HG02759 (cell line): ENCODE measurements around the gene ISG15.

Experiments used
- ATAC-seq: cut with Tn5 transposase; IDR thresholded peaks from one replicate; pipeline ENCODE4 v1.9.1; 2021; ENCODE audit warnings: mild to moderate bottlenecking, moderate library complexity; ENCODE audit not compliant: unreplicated experiment

The ISG15 gene

DNA sequence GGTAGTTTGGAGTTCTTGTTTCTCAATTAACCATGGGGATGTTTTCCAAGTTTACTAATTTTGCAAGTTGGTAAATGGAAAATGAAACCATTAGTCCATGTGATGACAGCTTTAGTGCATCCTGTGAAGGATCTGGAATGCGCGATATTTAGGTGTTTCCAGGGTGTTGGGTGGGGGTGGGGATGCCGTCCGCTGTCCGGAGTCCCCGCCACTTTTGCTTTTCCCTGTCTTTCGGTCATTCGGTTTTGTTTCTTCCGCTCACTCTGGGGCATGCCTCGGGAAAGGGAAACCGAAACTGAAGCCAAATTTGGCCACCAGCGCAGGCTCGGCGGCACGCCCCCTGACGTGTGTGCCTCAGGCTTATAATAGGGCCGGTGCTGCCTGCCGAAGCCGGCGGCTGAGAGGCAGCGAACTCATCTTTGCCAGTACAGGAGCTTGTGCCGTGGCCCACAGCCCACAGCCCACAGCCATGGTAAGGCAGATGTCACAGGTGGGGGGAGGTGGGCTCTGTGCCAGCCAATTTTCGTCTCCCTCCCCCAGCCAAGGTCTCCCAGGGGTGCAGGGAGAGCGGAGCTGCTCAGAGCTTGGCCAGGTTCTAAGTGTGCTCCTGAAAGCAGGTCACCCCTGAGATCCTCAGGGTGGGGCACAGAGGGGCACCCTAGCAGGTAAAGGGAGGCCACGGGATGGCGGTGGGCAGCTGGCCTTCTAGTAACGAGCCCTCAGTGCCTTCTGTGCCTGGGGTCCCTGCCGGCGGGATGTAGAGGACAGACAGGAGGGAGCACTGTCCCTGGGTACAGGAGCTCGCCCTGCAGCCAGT lies at the start of gene ISG15:
Gene ISG15 (plus strand): TSS at position 393 of the 817 bp plus-strand sequence. CDS start 77 bp downstream, at position 470.
- peak; percentile 83 for ATAC-seq

GRCh38 chr1:963746-964525 lies 49.4 kb upstream of the ISG15 start:
- no peak for ATAC-seq

GRCh38 chr1:964691-965525 lies 48.4 kb upstream of the ISG15 start:
- no peak for ATAC-seq

- no peak for ATAC-seq
Measured at GRCh38 chr1:965526-966134, 47.7 kb upstream of the ISG15 start.

GRCh38 chr1:966135-966703 lies 47.1 kb upstream of the ISG15 start, which contains the start of gene PLEKHN1:
PLEKHN1 (plus strand) TSS chr1:966482; CDS start chr1:966532, 50 bp downstream.
- ATAC-seq, result no peak

- peak; percentile 67 for ATAC-seq
Measured at GRCh38 chr1:966704-967300, 46.5 kb upstream of the ISG15 start.

DNA sequence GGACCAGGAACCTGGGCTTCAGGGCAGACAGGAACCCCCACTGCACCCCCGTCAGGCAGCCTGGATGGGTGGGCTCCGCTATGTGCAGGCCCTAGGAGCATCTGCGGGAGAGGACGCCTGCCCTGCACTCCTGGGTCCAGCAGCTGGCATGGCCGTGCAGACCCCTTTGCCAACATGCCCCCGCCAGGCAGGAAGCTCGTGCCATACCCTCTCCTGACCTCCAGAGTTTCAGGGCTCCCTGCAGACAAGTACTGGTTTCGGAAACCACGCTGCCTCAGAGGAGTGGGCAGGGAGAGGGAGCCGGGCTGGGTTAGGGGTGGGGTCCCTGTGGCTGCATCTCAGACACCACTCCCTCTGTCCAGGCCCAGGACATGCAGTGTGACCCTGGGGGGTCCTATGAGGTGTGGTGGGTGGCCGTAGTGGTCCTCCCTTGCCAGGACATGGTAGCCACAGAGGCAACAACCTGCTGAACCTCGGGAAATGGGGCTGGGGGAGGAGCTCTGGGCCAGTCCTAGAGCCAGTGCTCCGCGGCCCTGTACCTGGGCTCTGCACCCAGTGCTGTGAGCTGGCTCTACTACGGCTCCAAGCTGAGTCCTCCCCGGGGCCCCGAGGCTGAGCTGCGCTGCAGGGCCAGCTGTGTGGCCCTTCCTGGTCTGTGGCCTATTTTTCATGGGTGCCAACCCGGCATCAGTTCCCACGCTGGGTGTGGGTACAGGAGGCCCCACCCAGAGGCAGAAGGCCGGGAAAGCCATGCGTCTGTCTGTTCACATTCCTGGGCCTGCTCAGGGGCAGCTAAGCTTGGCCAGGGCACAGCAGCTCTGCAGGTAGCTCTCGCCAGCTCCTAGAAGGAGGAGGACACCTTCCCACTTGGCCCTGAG lies 45.6 kb upstream of the ISG15 start:
- ATAC-seq, result no peak

DNA sequence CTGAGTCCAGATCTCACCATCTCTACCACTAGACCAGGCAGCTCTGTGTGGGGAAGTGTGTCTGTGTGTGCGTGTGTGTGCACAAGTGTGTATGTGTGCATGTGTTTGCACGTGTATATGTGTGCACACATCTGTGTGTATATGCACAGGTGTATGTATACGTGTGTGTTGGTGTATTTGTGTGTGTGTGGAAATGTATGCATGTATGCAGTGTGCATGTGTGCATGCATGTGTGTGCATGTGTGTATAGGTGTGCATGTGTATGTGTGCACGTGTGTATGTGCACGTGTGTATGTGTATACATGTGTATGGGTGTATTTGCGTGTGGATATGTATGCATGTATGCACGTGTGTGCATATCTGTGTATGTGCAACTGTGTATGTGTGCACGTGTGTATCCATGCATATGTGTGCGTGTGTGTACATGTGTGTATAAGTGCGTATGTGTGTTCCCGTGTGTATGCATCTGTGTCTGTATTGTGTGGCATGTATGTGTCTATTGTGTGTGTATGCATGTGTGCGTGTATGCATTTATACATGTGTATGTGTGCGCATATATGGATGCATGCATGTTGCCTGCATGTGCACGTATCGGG lies 43.9 kb upstream of the ISG15 start:
- ATAC-seq, result no peak

DNA sequence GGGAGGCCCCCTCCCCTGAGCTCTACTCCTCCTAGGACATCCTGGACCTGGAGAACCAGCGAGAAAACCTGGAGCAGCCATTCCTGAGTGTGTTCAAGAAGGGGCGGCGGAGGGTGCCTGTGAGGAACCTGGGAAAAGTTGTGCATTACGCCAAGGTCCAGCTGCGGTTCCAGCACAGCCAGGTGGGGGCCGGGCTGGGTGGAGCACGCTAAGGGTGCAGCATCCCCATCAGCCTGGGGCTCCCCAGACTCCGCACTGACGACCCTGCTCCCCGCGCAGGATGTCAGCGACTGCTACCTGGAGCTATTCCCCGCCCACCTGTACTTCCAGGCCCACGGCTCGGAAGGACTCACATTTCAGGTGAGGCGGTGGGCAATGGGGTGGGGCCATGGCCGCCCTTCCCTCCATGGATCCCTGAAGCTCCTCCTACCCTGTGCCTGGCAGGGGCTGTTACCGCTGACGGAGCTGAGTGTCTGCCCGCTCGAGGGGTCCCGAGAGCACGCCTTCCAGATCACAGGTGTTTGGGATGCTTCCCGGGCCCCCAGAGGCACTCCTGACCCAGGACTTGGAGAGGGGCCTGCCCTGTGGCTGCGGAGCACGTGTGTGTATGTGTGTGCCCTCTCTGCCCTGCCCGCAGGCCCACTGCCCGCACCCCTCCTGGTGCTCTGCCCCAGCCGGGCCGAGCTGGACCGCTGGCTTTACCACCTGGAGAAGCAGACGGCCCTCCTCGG lies 42.9 kb upstream of the ISG15 start:
- ATAC-seq, result no peak

GRCh38 chr1:970973-971730 lies 42.1 kb upstream of the ISG15 start:
- ATAC-seq, result no peak

DNA sequence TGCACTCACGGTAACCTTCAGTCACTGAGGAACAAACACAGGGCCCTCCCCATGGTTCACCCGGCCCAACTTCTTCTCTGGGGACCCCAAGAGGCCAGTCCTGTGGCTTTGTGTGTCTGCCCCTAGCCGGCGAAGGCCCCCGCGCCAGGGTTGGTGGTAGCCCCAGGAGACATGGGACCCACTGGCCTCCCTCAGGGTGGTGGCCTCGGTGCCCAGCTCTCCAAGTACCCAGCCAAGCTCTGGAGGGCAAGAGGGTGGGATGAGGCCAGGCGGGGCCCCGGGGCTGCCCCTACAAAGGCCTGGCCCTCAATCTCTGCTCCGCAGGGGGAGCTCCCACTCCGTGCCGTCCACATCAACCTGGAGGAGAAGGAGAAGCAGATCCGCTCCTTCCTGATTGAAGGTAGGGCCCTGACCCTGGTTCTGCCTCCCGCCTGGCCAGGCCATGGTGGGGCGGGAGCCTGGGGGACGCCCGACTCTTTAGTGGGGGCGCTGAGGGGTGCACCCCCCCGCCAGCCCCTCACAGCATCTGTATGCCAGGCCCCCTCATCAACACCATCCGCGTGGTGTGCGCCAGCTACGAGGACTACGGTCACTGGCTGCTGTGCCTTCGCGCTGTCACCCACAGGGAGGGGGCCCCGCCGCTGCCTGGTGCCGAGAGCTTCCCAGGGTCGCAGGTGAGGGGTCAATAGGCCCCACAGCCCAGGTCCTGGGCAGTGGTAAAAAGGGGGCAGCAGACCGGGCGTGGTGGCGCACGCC lies 41.4 kb upstream of the ISG15 start:
- ATAC-seq, result no peak

DNA sequence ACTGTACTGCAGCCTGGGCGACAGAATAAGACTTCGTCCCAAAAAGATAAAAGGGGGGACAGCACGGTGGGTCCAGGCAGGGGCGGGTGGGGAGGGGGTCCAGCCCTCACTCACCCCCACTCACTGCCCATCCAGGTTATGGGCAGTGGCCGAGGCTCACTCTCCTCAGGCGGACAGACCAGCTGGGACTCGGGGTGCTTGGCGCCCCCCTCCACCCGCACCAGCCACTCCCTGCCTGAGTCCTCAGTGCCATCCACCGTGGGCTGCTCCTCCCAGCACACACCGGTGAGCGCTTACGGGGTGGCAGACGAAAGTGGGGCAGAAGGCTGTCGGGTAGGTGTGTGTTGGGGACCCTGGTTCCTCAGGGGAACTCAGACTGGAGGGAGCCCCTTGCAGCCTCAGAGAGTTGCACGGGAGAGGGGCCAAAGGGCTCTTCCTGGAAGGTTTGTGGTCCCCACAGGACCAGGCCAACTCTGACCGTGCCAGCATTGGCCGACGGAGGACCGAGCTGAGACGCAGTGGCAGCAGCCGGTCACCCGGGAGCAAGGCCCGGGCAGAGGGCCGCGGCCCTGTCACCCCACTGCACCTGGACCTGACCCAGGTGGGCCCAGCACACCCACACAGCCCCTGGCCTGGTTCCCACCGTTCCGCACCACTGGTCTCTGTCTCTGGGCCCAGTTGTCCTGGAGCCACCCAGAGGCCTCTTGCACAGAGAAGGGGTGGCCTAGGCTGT lies 40.4 kb upstream of the ISG15 start:
- ATAC-seq, result no peak

GRCh38 chr1:973459-974292 lies 39.6 kb upstream of the ISG15 start:
- no peak for ATAC-seq

- ATAC-seq, result no peak
Measured at GRCh38 chr1:974293-974640, 39.0 kb upstream of the ISG15 start.
